GM23248 (cell line): ENCODE measurements around the gene LEAP2. TPM values are rescaled to one million over a fixed set of nuclear protein-coding genes. Genes with fewer than 3 reads are reported as not detected.

Experiments
- DNase-seq: peaks from one replicate; pipeline ENCODE4 v3.0.0-alpha.2; 2015
- H2AFZ ChIP-seq: fragments of 200-600 bp; sonication (generic); 2 replicates; pipeline ENCODE4 v1.6.1; 2016; ENCODE audit warnings: antibody characterized with exemption
- H3F3A ChIP-seq: fragments of 200-600 bp; sonication (generic); 2 replicates; pipeline ENCODE4 v1.6.1; 2016; ENCODE audit warnings: mild to moderate bottlenecking, antibody characterized with exemption, mixed run types; ENCODE audit not compliant: insufficient read depth
- H3K27ac ChIP-seq: fragments of 200-600 bp; sonication (generic); 2 replicates; pipeline ENCODE4 v1.5.1; 2016; ENCODE audit warnings: mild to moderate bottlenecking
- H3K27me3 ChIP-seq: fragments of 200-600 bp; sonication (generic); replicated peaks from 2 replicates; pipeline ENCODE4 v1.6.1; 2016; ENCODE audit warnings: mild to moderate bottlenecking; ENCODE audit not compliant: insufficient read depth
- H3K36me3 ChIP-seq: fragments of 200-600 bp; sonication (generic); 2 replicates; pipeline ENCODE4 v1.6.1; 2016; ENCODE audit warnings: low read depth, mild to moderate bottlenecking
- H3K4me1 ChIP-seq: fragments of 200-600 bp; sonication (generic); 2 replicates; pipeline ENCODE4 v1.6.1; 2016; ENCODE audit warnings: mild to moderate bottlenecking; ENCODE audit not compliant: insufficient read depth
- H3K4me2 ChIP-seq: fragments of 200-600 bp; sonication (generic); one replicate; pipeline ENCODE4 v1.6.1; 2016; ENCODE audit warnings: mild to moderate bottlenecking; ENCODE audit not compliant: unreplicated experiment
- H3K4me3 ChIP-seq: fragments of 200-600 bp; sonication (generic); 2 replicates; pipeline ENCODE4 v1.5.1; 2016; ENCODE audit warnings: mild to moderate bottlenecking
- H3K79me2 ChIP-seq: fragments of 200-600 bp; sonication (generic); 2 replicates; pipeline ENCODE4 v1.6.1; 2016; ENCODE audit warnings: mild to moderate bottlenecking; ENCODE audit not compliant: insufficient read depth
- H3K9ac ChIP-seq: fragments of 200-600 bp; sonication (generic); 2 replicates; pipeline ENCODE4 v1.6.1; 2016; ENCODE audit warnings: mild to moderate bottlenecking
- H3K9me2 ChIP-seq: fragments of 200-600 bp; sonication (generic); 2 replicates; pipeline ENCODE4 v1.6.1; 2016; ENCODE audit warnings: mixed run types, mild to moderate bottlenecking, moderate library complexity; ENCODE audit not compliant: insufficient read depth
- H3K9me3 ChIP-seq: fragments of 200-600 bp; sonication (generic); one replicate; pipeline ENCODE4 v1.6.1; 2017; ENCODE audit warnings: low read depth
- H4K20me1 ChIP-seq: fragments of 200-600 bp; sonication (generic); 2 replicates; pipeline ENCODE4 v1.6.0; 2016; ENCODE audit not compliant: insufficient read depth
- EZH2 ChIP-seq: fragments of 200-600 bp; sonication (generic); IDR thresholded peaks from 2 replicates; pipeline ENCODE4 v1.6.1; 2018; ENCODE audit warnings: antibody characterized with exemption, mild to moderate bottlenecking; ENCODE audit not compliant: insufficient read depth, poor library complexity, severe bottlenecking
- EZH2phosphoT487 ChIP-seq: fragments of 200-600 bp; sonication (generic); IDR thresholded peaks from 2 replicates; pipeline ENCODE4 v1.6.1; 2018; ENCODE audit warnings: antibody characterized with exemption, moderate library complexity, mild to moderate bottlenecking, low read depth; ENCODE audit not compliant: insufficient read depth
- WGBS, 2 experiments: methylation state at CpG; one replicate each; pipeline ENCODE4 v1.1.6; 2015 to 2017; ENCODE audit warnings: low lambda C conversion rate in 2 of 2, low coverage in 1 of 2; ENCODE audit errors: missing lambda C conversion rate in 2 of 2; 5-methylcytosine and 5-hydroxymethylcytosine counted together
- in situ Hi-C: fragments of 300-500 bp; cut with MboI; formaldehyde crosslinking; loops from 2 replicates; pipeline ENCODE4 v1.15.0; 2020
- polyA plus RNA-seq: library from polyadenylated mRNA; unstranded; fragments of >200 nt; fragmentation: Nextera tagmentation; extraction: Ambion mirVana; gene quantifications from 2 replicates; pipeline ENCODE4 v1.2.1, GENCODE V29; 2016
- total RNA-seq: library from RNA; depleted of rRNA; stranded (reverse); fragments of >200 nt; shearing (Covaris generic); gene quantifications from 2 replicates; pipeline ENCODE4 v1.2.3, GENCODE V29; 2014

The LEAP2 gene
- total and polyA plus RNA-seq, 2 experiments from 2014 or later = 0.33 TPM; not detected in 1

DNA sequence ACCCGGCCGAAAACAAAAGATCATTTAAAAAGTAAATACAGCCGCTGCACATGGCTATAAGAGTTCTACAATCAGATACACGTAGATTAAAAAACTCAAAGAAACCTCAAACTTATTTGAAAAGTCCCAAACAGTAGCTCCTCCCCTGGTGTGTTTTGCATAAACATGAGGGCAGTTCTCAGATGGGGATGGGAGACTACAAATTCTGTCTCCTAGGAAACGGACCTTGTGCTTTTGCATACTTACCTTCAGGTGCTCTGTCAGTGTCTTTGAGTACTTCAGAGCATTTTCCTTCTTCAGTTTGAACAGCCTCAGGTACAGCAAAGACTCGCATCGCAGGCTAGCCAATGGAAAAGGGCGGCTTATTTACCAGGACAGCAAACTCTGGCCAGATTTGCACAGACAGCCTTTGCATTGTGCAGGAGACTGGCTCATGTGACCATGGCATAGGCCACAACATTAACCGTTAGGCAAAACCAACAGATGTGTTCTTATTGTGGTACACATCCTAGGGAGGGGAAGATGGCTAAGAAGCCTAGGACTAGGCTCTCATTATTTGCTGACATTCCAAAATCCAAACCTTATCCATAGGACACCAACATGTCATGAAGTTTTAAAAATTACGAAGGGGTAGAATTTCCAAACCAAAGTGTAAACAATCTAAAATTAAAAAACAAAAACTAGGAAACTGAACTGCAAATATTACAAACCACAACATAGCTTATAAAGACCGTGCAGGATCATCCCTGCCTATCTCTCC is 12.8 kb downstream of the LEAP2 start:
- Histone ChIP-seq H3K9ac (no peak overlapping the region), H4K20me1 (no peaks in the 10 kb centered on the region), H3K4me2 (no peak overlapping the region), H3K79me2 (peaks cover 46% of the 10 kb centered on the region), H3K27ac (no peak overlapping the region), H3K4me1 (no peaks in the 10 kb centered on the region), H3F3A (peaks cover 55% of the 10 kb centered on the region), H3K27me3 (no peaks in the 10 kb centered on the region), H3K4me3 (no peak overlapping the region), H2AFZ (no peak overlapping the region), H3K9me3 (no peaks in the 10 kb centered on the region), H3K9me2 (no peaks in the 10 kb centered on the region), H3K36me3 (peaks cover 80% of the 10 kb centered on the region)
- in situ Hi-C loops = no loop called here
- no peak for TF ChIP-seq EZH2phosphoT487
- no peak for TF ChIP-seq EZH2
- WGBS, 2 experiments = 94 to 98% methylated on average over 11 of the region's 11 CpGs
- DNase-seq = no peak

GRCh38 chr5:132887283-132887682 is 13.8 kb downstream of the LEAP2 start:
- Histone ChIP-seq H3K4me2 (no peak overlapping the region), H3K79me2 (peaks cover 46% of the 10 kb centered on the region), H2AFZ (no peak overlapping the region), H3K9me2 (no peaks in the 10 kb centered on the region), H3K36me3 (peaks cover 81% of the 10 kb centered on the region), H3K27ac (no peak overlapping the region), H3K4me3 (no peak overlapping the region), H3K4me1 (no peaks in the 10 kb centered on the region), H4K20me1 (no peaks in the 10 kb centered on the region), H3K9me3 (no peaks in the 10 kb centered on the region), H3K9ac (no peak overlapping the region), H3F3A (peaks cover 55% of the 10 kb centered on the region), H3K27me3 (no peaks in the 10 kb centered on the region)
- in situ Hi-C loops = no loop called here
- DNase-seq = no peak
- TF ChIP-seq EZH2phosphoT487 (no peak), EZH2 (no peak)
- WGBS, 2 experiments = 0 to 10% methylated on average over 1 of the region's 1 CpG

- Histone ChIP-seq H4K20me1 (no peaks in the 10 kb centered on the region), H2AFZ (no peak overlapping the region), H3K4me1 (no peaks in the 10 kb centered on the region), H3K36me3 (peaks cover 85% of the 10 kb centered on the region), H3K9me2 (no peaks in the 10 kb centered on the region), H3K4me2 (no peak overlapping the region), H3K4me3 (no peak overlapping the region), H3K9ac (no peak overlapping the region), H3K9me3 (no peaks in the 10 kb centered on the region), H3K27me3 (no peaks in the 10 kb centered on the region), H3K79me2 (peaks cover 66% of the 10 kb centered on the region), H3K27ac (no peak overlapping the region), H3F3A (peaks cover 46% of the 10 kb centered on the region)
- in situ Hi-C loops = no loop called here
- TF ChIP-seq EZH2phosphoT487 = no peak
- no peak for TF ChIP-seq EZH2
- DNase-seq = no peak
These were observed 16.0 kb downstream of the LEAP2 start for GRCh38 chr5:132889501-132889900.

- DNase-seq = no peak
- no peak overlapping the region for H3K4me2 ChIP-seq
- H3K27ac ChIP-seq = no peak overlapping the region
- in situ Hi-C loops = no loop called here
- peaks cover 42% of the 10 kb centered on the region for H3F3A ChIP-seq
- no peaks in the 10 kb centered on the region for H3K27me3 ChIP-seq
- H3K4me3 ChIP-seq = no peak overlapping the region
- H3K9me2 ChIP-seq = no peaks in the 10 kb centered on the region
- H3K36me3 ChIP-seq = peaks cover 93% of the 10 kb centered on the region
- H3K4me1 ChIP-seq = no peaks in the 10 kb centered on the region
- H3K9ac ChIP-seq = no peak overlapping the region
- no peak overlapping the region for H2AFZ ChIP-seq
- no peaks in the 10 kb centered on the region for H3K9me3 ChIP-seq
- WGBS, 2 experiments = 97 to 100% methylated on average over 4 of the region's 4 CpGs
- H4K20me1 ChIP-seq = no peaks in the 10 kb centered on the region
- H3K79me2 ChIP-seq = peaks cover 77% of the 10 kb centered on the region
- TF ChIP-seq EZH2phosphoT487 (no peak), EZH2 (no peak)
These were observed 17.3 kb downstream of the LEAP2 start for GRCh38 chr5:132890817-132891216.
